ENCODE measurements around the gene SNPH. TPM values are rescaled to one million over a fixed set of nuclear protein-coding genes. Genes with fewer than 3 reads are reported as not detected.
"Not testable (repeated sequence)": the region's sequence is repeated elsewhere in the genome, so short reads cannot be mapped to it uniquely, and the experiment has no call there.

Gene SNPH
- total and polyA plus RNA-seq, 2 of the 8 experiments (the other 6 are each of a cell fraction or from before 2014, with no cell fraction given), result 0.98 to 4.9 TPM

GRCh38 chr20:1247689-1248088 is 18.4 kb upstream of the SNPH start:
- no peak overlapping the region for H4K5ac ChIP-seq (ENCODE audit: insufficient read length, low read depth, low read length)
- no peak overlapping the region for H4K8ac ChIP-seq (ENCODE audit: extremely low read depth, insufficient read depth, low read length)
- no peak overlapping the region for H2BK15ac ChIP-seq (ENCODE audit: low read length)
- H3K4me1 ChIP-seq (replicated peaks in 1 of 4; ENCODE audit: control insufficient read depth in 3 of 4, insufficient read depth in 4 of 4, low read length in 3 of 4), result no peaks in the 10 kb centered on the region
- H3K18ac ChIP-seq (ENCODE audit: extremely low read depth, low read length), result no peak overlapping the region
- H2BK20ac ChIP-seq (ENCODE audit: low read length), result no peak overlapping the region
- H2AK5ac ChIP-seq (ENCODE audit: low read depth, low read length), result no peak overlapping the region
- ChIA-PET CTCF (ENCODE audit: partially characterized antibody) (interaction anchor here (0.8 to 1.9 kb wide), 4 partner anchors 10 to 529 kb away, joined by 3 to 7 read pairs (median 4); no protein-coding TSS in a partner anchor), POLR2A (ENCODE audit: partially characterized antibody) (no interaction called here)
- no peak overlapping the region for H2BK5ac ChIP-seq (ENCODE audit: low read depth, low read length)
- no peaks in the 10 kb centered on the region for H3K9me3 ChIP-seq (ENCODE audit: insufficient read depth in 2 of 2, low read depth in 1 of 2, low read length in 1 of 2)
- FAIRE-seq (no peak), DNase-seq (ENCODE audit: low read depth in 1 of 2, low spot score in 2 of 2) (no peak)
- H3K36me3 ChIP-seq (ENCODE audit: control insufficient read depth in 2 of 4, insufficient read depth in 4 of 4, low read length in 3 of 4), result no peaks in the 10 kb centered on the region
- no peak overlapping the region for H2BK12ac ChIP-seq (ENCODE audit: low read depth, low read length)
- no peak overlapping the region for H3K4me2 ChIP-seq (ENCODE audit: insufficient read depth in 1 of 2, low read depth in 2 of 2, low read length in 2 of 2)
- H3K4me3 ChIP-seq (ENCODE audit: extremely low read depth in 1 of 4, insufficient read depth in 2 of 4, low read depth in 3 of 4, low read length in 4 of 4), result no peak overlapping the region
- H3K27ac ChIP-seq (ENCODE audit: low read depth, low read length), result no peak overlapping the region
- H3K56ac ChIP-seq (replicated peaks; ENCODE audit: insufficient read length, low read depth, low read length), result no peak overlapping the region
- no peak overlapping the region for H3K4ac ChIP-seq (replicated peaks; ENCODE audit: insufficient read length, low read depth, low read length)
- no peaks in the 10 kb centered on the region for H3K79me2 ChIP-seq (ENCODE audit: control insufficient read depth in 1 of 2, insufficient read depth in 2 of 2, low read length in 2 of 2)
- no peaks in the 10 kb centered on the region for H4K20me1 ChIP-seq (replicated peaks in 1 of 2; ENCODE audit: control insufficient read depth in 1 of 2, insufficient read depth in 2 of 2, low read length in 2 of 2)
- no peak overlapping the region for H3K14ac ChIP-seq (ENCODE audit: insufficient read length)
- H3K79me1 ChIP-seq (ENCODE audit: low read depth, low read length), result no peaks in the 10 kb centered on the region
- H2BK120ac ChIP-seq (replicated peaks; ENCODE audit: low read depth, low read length), result no peak overlapping the region
- no peaks in the 10 kb centered on the region for H3K27me3 ChIP-seq (replicated peaks in 1 of 4; ENCODE audit: control insufficient read depth in 3 of 4, extremely low read depth in 1 of 4, insufficient read depth in 3 of 4, low read length in 3 of 4)
- H3K9ac ChIP-seq (replicated peaks in 1 of 4; ENCODE audit: extremely low read depth in 1 of 4, low read depth in 3 of 4, low read length in 3 of 4), result no peak overlapping the region
- no peak overlapping the region for H3K23ac ChIP-seq (ENCODE audit: insufficient read length)
- H3K23me2 ChIP-seq (ENCODE audit: low read depth, low read length), result no peaks in the 10 kb centered on the region
- TF ChIP-seq CHD1 (IDR thresholded peaks at IDR 0.05; ENCODE audit: low read depth, low read length) (no peak), GABPA (IDR thresholded peaks at IDR 0.05; ENCODE audit: borderline replicate concordance, insufficient read depth, low read length) (no peak), KDM1A (IDR thresholded peaks at IDR 0.05; ENCODE audit: borderline replicate concordance, low read length) (no peak)
- no peak overlapping the region for H4K91ac ChIP-seq (replicated peaks; ENCODE audit: insufficient read length, low read length)
- H2AFZ ChIP-seq (ENCODE audit: low read length), result no peak overlapping the region

DNA sequence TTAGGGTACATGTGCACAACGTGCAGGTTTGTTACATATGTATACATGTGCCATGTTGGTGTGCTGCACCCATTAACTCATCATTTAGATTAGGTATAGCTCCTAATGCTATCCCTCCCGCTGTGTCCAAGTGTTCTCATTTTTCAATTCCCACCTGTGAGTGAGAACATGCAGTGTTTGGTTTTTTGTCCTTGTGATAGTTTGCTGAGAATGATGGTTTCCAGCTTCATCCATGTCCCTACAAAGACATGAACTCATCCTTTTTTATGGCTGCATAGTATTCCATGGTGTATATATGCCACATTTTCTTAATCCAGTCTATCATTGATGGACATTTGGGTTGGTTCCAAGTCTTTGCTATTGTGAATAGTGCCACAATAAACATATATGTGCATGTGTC is 15.8 kb upstream of the SNPH start:
- CTCF ChIA-PET (ENCODE audit: partially characterized antibody); H3K14ac ChIP-seq (ENCODE audit: insufficient read length); H3K9me3 ChIP-seq (ENCODE audit: insufficient read depth in 2 of 2, low read depth in 1 of 2, low read length in 1 of 2); H3K4ac ChIP-seq (replicated peaks; ENCODE audit: insufficient read length, low read depth, low read length); H3K27ac ChIP-seq (ENCODE audit: low read depth, low read length); H3K56ac ChIP-seq (replicated peaks; ENCODE audit: insufficient read length, low read depth, low read length); H3K9ac ChIP-seq (replicated peaks in 1 of 4; ENCODE audit: extremely low read depth in 1 of 4, low read depth in 3 of 4, low read length in 3 of 4); H3K4me3 ChIP-seq (ENCODE audit: extremely low read depth in 1 of 4, insufficient read depth in 2 of 4, low read depth in 3 of 4, low read length in 4 of 4); H3K36me3 ChIP-seq (ENCODE audit: control insufficient read depth in 2 of 4, insufficient read depth in 4 of 4, low read length in 3 of 4); DNase-seq (ENCODE audit: low read depth in 1 of 2, low spot score in 2 of 2); H3K23me2 ChIP-seq (ENCODE audit: low read depth, low read length); H2AK5ac ChIP-seq (ENCODE audit: low read depth, low read length); H2BK12ac ChIP-seq (ENCODE audit: low read depth, low read length); H3K4me2 ChIP-seq (ENCODE audit: insufficient read depth in 1 of 2, low read depth in 2 of 2, low read length in 2 of 2); H3K79me1 ChIP-seq (ENCODE audit: low read depth, low read length); H4K5ac ChIP-seq (ENCODE audit: insufficient read length, low read depth, low read length); H4K91ac ChIP-seq (replicated peaks; ENCODE audit: insufficient read length, low read length); H2BK120ac ChIP-seq (replicated peaks; ENCODE audit: low read depth, low read length); POLR2A ChIA-PET (ENCODE audit: partially characterized antibody); H2BK20ac ChIP-seq (ENCODE audit: low read length); H3K4me1 ChIP-seq (replicated peaks in 1 of 4; ENCODE audit: control insufficient read depth in 3 of 4, insufficient read depth in 4 of 4, low read length in 3 of 4); H4K8ac ChIP-seq (ENCODE audit: extremely low read depth, insufficient read depth, low read length); H2AFZ ChIP-seq (ENCODE audit: low read length); H2BK15ac ChIP-seq (ENCODE audit: low read length); FAIRE-seq; H3K18ac ChIP-seq (ENCODE audit: extremely low read depth, low read length); H3K23ac ChIP-seq (ENCODE audit: insufficient read length); H2BK5ac ChIP-seq (ENCODE audit: low read depth, low read length); H3K79me2 ChIP-seq (ENCODE audit: control insufficient read depth in 1 of 2, insufficient read depth in 2 of 2, low read length in 2 of 2); H3K27me3 ChIP-seq (replicated peaks in 1 of 4; ENCODE audit: control insufficient read depth in 3 of 4, extremely low read depth in 1 of 4, insufficient read depth in 3 of 4, low read length in 3 of 4); H4K20me1 ChIP-seq (replicated peaks in 1 of 2; ENCODE audit: control insufficient read depth in 1 of 2, insufficient read depth in 2 of 2, low read length in 2 of 2): not testable (repeated sequence)
- 87% methylated on average over 2 of the region's 2 CpGs; no CpG with 5 or more reads in 1 of the 2 experiments for WGBS, 2 experiments (ENCODE audit: extremely low coverage in 1 of 2, insufficient coverage in 1 of 2, insufficient read length in 1 of 2, insufficient replicate concordance in 2 of 2, low coverage in 1 of 2, low lambda C conversion rate in 2 of 2, missing lambda C conversion rate in 1 of 2)

Data from H1 (cell line).